GM12864 (cell line): ENCODE data around the gene HSPB7.
"Not testable (repeated sequence)": the region's sequence is repeated elsewhere in the genome, so short reads cannot be mapped to it uniquely, and the experiment has no call there.

Source experiments
- DNase-seq: peaks from one replicate; pipeline ENCODE4 v3.0.0-alpha.2; 2011; ENCODE audit warnings: low read depth
- H3K4me3 ChIP-seq: 2 replicates; pipeline ENCODE4 v1.5.1; 2011; ENCODE audit warnings: mild to moderate bottlenecking, low read depth, low read length, control low read depth
- CTCF ChIP-seq: IDR thresholded peaks from 2 replicates; pipeline ENCODE4 v1.5.1; 2011; ENCODE audit warnings: low read depth, mild to moderate bottlenecking, moderate library complexity, low read length, control low read depth, inconsistent platforms; ENCODE audit errors: missing control alignments

The HSPB7 gene

GRCh38 chr1:16054598-16055540, 37.0 kb upstream of the HSPB7 start:
- TF ChIP-seq CTCF: no peak
- H3K4me3 ChIP-seq: no peak overlapping the region

GRCh38 chr1:16053781-16054502, 36.1 kb upstream of the HSPB7 start:
- no peak for DNase-seq
- no peak overlapping the region for H3K4me3 ChIP-seq
- TF ChIP-seq CTCF: no peak

More at GRCh38 chr1:16054598-16055540, 37.0 kb upstream of the HSPB7 start:
- no peak for DNase-seq

- DNase-seq, H3K4me3 ChIP-seq: not testable (repeated sequence)
Measured at GRCh38 chr1:16051949-16052348, 34.1 kb upstream of the HSPB7 start.

DNA sequence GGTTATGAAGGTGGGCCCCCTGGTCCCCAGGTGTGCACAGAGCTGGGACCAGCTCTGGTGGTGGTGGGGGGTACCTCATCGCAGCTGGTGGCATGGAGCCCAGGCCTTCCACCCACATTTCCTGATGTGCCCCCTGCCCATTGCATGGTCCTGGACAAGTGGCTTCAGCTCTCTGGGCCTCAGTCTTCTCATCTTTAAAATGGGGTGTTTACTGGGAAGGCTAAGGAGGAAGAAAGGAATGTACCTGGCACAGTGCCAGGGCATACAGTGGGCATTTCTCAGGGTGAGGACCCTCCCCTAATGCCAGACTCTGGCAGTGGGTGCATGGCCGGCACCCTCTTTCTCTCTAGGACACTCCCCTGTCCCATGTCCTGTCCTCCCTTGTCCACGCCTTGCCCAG, 33.2 kb upstream of the HSPB7 start:
- no peak for DNase-seq
- no peak overlapping the region for H3K4me3 ChIP-seq
- no peak for TF ChIP-seq CTCF

GRCh38 chr1:16050328-16050727, 32.5 kb upstream of the HSPB7 start:
- no peak overlapping the region for H3K4me3 ChIP-seq
- no peak for TF ChIP-seq CTCF
- no peak for DNase-seq

DNA sequence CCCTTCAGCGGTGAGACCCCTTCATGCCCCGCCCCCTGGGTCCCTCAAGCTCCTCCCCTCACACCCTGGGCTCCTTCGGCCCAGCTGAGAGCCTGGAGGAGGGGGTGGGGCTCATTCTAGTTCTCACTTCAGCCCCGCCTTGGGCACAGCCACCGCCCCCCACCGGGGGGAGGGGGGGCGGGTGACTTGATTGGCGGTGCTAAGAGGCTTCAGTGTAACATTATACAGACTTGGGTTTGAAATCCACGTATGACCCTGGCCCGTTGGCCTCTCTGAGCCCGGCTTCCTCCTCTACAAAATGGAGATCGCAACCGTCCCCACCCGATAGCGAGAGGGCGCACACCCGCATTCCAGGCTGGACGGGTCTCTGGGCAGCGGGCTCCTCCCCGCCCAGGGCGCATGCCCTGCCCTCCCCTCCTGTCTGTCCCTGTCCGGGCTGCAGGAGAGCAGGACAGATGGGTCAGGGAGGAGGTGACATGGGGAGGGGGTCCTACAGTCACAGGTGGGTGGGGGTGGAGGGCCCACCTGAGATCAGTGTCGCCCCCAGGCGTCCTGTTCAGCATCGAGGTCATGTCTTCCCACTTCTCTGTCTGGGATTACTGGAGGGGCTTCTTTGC, 30.8 kb upstream of the HSPB7 start:
- H3K4me3 ChIP-seq: no peak overlapping the region
- no peak for TF ChIP-seq CTCF
- DNase-seq: no peak
